Measurements from ENCODE around the gene OAF. TPM values are rescaled to one million over a fixed set of nuclear protein-coding genes. Genes with fewer than 3 reads are reported as not detected.

Gene OAF
- total and polyA plus RNA-seq, 2 experiments from 2014 or later, result 1.1 to 3.0 TPM

- no peaks in the 10 kb centered on the region for H3K9me2 ChIP-seq (ENCODE audit: insufficient read depth)
- H3K9me3 Mint-ChIP-seq, result peaks cover 2% of the 10 kb centered on the region; the same call in 1 of the 3 replicates
- no peak overlapping the region for H3K27ac ChIP-seq (ENCODE audit: low read depth)
- no peaks in the 10 kb centered on the region for H3K79me2 ChIP-seq (replicated peaks; ENCODE audit: insufficient read depth)
- H3K4me3 ChIP-seq, result peak overlapping the region; percentile 76
- peak overlapping the region; percentile 79 for H3K4me3 Mint-ChIP-seq
- peak; percentile 89 for DNase-seq (ENCODE audit: low spot score)
- no peak overlapping the region for H3K27ac Mint-ChIP-seq
- no peaks in the 10 kb centered on the region for H3K36me3 ChIP-seq (ENCODE audit: insufficient read depth)
- peaks cover 73% of the 10 kb centered on the region for H3K27me3 ChIP-seq (ENCODE audit: insufficient read depth)
- peak overlapping the region; percentile 90 for H3K4me2 ChIP-seq
- H3K36me3 Mint-ChIP-seq (ENCODE audit: low read depth), result no peaks in the 10 kb centered on the region
- H3K27me3 Mint-ChIP-seq (ENCODE audit: insufficient read depth, low read depth, poor library complexity), result peaks cover 63% of the 10 kb centered on the region
- H3F3A ChIP-seq (replicated peaks; ENCODE audit: low read depth), result no peaks in the 10 kb centered on the region
- peaks cover 4% of the 10 kb centered on the region; the same call in 2 of the 3 replicates for H3K4me1 Mint-ChIP-seq
- H2AFZ ChIP-seq, result peak overlapping the region; percentile 100
- no peak for TF ChIP-seq JUNB (IDR thresholded peaks at IDR 0.05; ENCODE audit: unreplicated experiment)
- no peak for TF ChIP-seq ZNF331 (CRISPR knock-in tag; IDR thresholded peaks at IDR 0.05; ENCODE audit: low read depth)
- no peak for TF ChIP-seq NANOG (IDR thresholded peaks at IDR 0.05; ENCODE audit: borderline replicate concordance)
- TF ChIP-seq REST (IDR thresholded peaks at IDR 0.05; ENCODE audit: unreplicated experiment), result no peak
- peak; percentile 64 to 82 for TF ChIP-seq CTCF (conservative IDR thresholded peaks at IDR 0.05; ENCODE audit: low read depth in 2 of 2)
- no peak for TF ChIP-seq ZNF462 (CRISPR knock-in tag; IDR thresholded peaks at IDR 0.05)
- TF ChIP-seq ETS1 (IDR thresholded peaks at IDR 0.05), result peak; percentile 28; the same call in 1 of the 2 replicates
- TF ChIP-seq EZH2 (IDR thresholded peaks at IDR 0.05; ENCODE audit: low read depth, unreplicated experiment), result no peak
- no peak for TF ChIP-seq ZNF114 (CRISPR knock-in tag; IDR thresholded peaks at IDR 0.05)
- peak; percentile 61 for TF ChIP-seq CREB1 (CRISPR knock-in tag; IDR thresholded peaks at IDR 0.05; ENCODE audit: low read depth)
- TF ChIP-seq STAT1 (IDR thresholded peaks at IDR 0.05; ENCODE audit: unreplicated experiment), result no peak
- TF ChIP-seq EZH2phosphoT487 (IDR thresholded peaks at IDR 0.05; ENCODE audit: unreplicated experiment), result no peak
- peak; percentile 36; the same call in 1 of the 2 replicates for TF ChIP-seq POLR2AphosphoS5 (IDR thresholded peaks at IDR 0.05; ENCODE audit: low read depth)
- H3K4me1 ChIP-seq (ENCODE audit: insufficient read depth), result peaks cover 6% of the 10 kb centered on the region; the same call in 1 of the 2 replicates
- no peaks in the 10 kb centered on the region for H4K20me1 ChIP-seq (replicated peaks; ENCODE audit: insufficient read depth)
- peak; percentile 89 for ATAC-seq
Measured at GRCh38 chr11:120168960-120169681, 41.7 kb upstream of the OAF start.

Data from GM23338 (cell line).